Ureter (tissue), 1 donor: ENCODE results near the gene SNAP23. TPM values are rescaled to one million over a fixed set of nuclear protein-coding genes. Genes with fewer than 3 reads are reported as not detected.

ENCODE experiments used
- DNase-seq: peaks from one replicate; pipeline ENCODE4 v3.0.0-alpha.2; 2020; ENCODE audit warnings: low spot score
- total RNA-seq: library from RNA; stranded (reverse); gene quantifications from one replicate; pipeline ENCODE4 v1.2.4, GENCODE V29; 2023
- donor health status: DM: yes; HTN: yes; CAD: no.

The SNAP23 gene
- total RNA-seq = 68.6 TPM

DNA sequence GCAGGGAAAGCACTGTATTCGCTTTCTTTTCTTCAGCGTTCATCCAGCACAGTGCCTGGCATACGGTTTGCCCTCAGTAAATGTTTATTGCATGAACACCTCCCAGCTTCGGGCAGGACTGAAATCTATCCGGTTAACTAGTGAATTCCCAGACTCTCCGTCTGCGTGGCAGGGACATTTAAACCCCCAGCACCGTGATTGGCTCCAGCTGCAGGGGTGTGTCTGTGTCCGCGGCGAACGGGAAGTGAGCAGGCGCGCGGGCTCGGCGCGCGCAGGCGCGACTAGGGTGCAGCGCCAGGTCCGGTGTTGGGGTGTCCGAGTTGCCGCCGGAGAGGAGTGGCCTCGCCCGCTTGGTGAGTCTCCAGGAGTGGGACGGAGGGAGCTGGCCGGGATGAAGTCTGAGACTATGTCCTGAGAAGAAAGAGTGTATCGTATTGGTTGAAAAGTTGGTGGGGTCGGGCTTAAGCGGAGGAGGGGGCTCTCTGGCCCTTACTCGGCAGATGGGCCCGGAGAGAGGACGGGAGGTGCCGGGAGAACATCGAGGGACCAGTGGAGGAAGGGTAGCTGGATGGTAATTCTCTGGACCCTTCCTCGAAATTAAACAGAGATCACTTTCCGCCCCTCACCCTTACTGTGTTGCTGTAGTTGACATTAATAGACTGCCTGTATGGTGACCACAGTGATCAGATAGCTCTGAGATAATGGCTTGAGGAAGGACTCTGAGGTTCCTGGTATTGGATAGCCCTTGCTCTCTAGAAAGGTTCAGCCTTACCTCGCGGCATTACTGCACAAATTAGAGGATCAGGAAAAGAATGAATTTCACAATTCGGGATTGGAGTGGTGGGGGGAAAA is at the start of gene SNAP23:
TSS of gene SNAP23 (plus strand) at position 274 of the 852 bp plus-strand sequence. CDS start 16,213 bp downstream, outside the sequence.
- DNase-seq = peak; percentile 94

DNA sequence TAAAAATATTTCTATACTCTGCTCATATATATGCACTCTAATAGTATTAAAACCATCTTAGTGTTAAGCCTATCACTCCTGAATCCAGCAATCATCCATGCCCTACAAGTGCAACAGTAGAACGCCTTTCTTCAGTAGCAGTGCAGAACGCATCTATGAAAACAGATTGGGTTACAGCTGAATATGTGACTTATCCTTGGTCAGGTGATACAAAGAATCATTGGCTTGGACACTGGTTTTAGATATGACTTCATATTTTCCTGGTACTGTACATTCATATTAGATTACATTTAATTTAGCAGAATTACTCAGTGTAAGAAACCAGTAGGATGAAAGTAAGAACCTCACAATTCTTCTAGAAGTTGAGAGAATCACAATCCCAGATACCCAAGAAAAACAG is 47.8 kb upstream of the SNAP23 start:
- DNase-seq = no peak

DNA sequence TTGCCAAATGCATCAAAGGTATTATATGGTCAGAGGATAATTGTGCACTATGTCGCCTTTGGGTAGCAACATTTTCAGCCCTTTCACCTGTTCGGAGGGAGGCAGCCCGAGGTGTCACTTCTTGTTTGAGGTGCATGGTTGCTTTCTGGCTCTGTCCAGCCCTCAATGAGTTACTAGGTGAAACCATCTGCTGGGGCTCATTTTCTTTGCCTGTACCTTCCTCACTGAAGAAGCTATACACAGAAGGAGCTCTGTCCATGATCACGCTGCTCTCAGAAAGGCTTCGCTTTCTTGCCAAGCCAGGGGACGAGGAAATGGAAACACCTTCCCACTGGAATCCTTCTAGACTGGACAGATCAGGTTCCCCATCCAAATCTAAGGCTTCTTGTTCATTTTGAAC is 47.2 kb upstream of the SNAP23 start:
- DNase-seq = no peak

DNA sequence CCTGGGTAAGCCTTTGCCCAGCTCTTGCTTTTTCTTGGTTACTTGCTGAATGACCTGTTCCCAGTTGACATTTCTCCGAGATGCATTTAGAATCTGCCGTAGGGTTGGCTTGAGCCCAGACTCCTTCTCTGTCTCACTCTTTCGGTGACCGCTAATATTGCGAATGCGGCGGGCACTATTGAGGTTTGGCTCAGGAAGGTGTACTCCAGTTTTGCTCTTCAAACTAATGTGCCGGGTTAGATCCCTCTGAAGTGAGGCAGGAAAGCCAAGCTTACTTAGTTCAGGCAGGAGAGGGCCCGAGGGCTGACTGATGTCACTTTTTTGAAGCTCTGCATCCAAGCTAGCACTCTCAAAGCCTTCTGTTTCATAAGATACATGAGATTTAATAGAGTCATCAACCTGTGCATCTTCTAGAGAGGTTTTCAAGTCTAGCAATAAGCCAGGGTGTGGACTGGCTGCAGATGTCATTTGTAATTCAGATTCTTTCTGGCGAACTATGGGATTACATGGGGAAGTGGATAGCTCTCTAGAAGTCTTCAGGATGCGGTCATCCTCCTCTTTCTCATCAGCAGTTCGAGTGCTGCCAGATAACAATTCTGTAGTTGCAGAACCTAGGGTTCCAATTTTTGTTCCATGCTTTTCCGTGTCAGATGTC is 45.5 kb upstream of the SNAP23 start:
- no peak for DNase-seq

DNA sequence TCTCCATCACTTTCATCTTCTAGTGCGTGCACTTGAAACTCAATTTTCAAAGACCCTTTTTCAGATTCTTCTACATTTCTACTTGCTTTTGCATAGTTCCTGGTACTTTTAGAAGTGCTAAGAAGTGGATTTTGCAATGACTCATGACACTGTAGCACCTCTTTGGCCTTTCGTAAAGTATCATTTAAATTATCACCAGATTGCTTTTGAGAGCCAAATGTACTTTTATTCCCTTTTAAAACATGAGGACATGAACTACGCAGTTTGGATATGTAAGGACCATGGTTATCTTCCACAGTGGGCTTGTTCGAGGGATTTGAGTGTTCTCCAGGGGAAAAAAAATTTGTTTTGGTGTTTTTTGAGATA is 45.0 kb upstream of the SNAP23 start:
- no peak for DNase-seq

DNA sequence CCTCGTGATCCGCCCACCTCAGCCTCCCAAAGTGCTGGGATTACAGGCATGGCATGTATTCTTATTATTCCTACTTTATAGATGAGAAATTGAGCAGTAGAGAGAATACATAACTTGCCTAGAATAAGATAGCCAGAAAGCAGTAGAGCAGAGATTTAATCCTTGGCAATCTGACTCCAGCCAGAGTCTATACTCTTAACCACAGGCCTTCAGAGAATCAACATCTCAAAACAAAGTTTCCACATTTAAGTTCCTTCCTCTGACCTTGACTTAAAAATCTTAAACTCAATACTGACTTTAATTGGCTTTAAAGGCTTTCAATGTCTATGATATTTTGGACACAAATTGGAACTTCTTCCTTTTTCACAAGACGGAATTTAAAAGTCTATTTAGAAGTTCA is 41.6 kb upstream of the SNAP23 start:
- no peak for DNase-seq

DNA sequence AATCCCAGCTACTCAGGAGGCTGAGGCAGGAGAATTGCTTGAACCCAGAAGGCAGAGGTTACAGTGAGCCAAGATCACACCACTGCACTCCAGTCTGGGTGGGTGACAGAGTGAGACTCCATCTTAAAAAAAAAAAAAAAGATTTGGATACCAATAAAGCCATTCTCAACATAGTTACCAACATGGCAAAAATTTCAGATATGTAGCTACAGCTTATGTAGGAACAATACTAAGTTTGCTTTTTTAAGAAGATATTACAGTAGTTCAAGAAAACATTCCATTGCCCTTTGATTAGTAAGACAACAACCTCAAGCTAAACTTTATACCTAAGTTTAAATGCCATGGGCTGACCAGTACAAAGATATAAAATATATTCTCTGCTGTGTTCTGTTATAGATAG is 38.9 kb upstream of the SNAP23 start:
- DNase-seq = no peak

DNA sequence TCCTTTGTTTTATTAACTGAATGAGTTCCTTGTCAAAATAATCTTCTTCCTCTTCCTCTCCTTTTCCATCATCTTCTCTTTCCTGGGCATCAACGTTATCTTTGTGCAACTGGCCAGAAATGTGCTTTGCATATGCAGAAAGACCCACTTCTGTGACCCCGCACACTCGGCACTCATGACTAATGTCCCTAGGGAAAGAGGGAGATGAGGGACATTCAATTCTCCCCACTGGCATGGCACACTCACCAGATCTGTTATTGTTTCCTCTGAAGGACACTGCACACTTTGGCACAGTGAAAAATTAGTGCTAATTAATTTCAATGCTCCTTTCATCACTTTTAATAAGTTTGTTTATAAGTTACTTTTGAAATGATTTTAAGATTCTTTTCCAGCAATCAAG is 38.5 kb upstream of the SNAP23 start:
- DNase-seq = no peak

DNA sequence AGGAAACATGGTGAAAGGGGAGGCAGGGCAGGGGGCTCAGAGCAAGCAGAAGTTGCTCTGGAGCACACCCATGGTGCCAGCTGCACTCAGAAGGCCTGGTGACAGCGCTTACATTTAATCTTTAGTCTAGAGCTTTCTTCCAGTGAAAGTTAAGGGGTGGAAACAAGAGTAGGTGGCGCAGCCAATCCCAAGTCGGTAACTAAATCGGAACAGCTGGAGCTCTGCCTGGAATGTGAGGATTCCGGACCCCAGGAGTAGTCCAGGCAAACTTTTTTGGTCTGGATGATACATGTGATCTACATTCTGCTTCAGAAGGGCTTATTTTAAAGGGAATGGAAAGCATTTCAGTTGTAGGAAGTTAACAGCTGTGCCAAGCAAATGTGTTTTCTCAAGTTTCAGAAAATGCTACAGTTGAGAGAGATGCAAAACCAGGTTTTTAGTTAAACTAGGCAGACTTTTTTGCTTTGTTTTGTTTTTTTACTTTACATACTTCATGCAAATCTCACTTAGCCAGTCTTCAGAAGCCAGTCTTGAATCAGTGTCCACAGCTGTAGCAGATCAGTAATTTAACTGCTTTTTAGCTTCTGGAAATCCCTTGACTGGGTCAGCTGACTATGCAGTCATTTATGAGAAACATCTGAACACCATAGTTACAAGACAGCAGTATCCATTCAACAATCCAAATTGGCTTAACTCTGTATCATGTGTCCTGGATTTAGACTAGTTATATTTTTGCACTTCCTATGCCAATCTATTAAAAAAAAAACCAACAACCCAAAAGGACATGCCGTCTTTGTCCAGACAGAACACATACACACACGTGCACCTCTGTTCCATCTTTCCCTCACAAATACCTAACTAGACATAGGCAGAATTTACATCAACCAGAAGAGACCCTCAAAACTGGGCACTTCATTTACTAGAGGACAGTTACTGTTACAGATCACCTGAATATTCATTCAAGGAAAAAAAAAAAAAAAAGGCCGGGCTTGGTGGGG is 37.7 kb upstream of the SNAP23 start:
- DNase-seq = peak; percentile 70

DNA sequence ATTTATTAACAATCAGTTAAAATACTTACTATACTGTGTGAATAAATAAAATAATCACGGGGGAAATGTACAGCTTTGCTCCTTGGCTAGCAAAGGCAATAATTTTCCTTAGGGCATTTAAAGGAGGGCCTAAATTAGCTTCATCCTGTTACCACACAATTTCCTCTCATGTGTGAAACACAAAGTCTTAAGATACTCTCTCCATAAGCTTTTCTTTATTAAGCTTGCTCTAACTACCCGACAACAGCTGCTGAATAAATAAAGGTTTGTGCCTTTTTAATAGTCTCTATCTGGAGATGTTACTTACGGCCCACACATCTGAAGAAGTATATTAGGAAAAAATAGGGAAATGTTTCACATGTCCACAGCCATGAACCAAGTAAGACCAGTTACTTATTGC is 34.2 kb upstream of the SNAP23 start:
- DNase-seq = no peak

DNA sequence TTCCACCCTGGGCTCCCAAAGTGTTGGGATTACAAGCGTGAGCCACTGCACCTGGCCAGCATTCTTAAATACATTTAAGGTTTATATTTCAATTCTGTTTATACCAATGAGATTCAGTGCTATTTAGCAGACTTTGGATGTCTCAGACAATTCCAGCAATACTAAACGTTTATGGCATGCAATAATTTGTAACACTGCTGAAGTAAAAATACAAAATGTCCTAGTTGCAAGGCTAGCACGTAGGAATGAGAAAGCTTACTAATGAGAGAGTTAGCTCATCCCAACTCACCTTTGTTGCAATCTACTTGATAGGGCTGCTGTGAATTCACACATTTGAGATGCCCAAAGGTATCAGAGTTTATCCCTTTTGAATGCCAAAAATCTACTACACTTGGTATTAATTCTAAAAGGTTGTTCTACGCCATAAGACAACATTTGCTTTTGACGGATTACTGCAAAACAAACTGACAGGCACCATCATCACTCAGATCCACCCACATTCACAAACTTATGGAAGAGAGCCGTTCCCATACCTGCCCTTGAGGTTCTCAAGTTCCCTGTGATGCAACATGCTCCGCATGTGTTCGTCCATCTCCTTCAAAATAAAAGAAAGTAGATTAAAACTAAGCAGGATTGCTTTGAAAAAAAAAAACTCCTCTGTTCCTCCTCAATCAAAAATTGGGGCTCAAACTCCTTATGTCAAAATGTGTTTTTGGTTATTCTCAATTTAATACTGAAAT is 29.7 kb upstream of the SNAP23 start:
- no peak for DNase-seq

DNA sequence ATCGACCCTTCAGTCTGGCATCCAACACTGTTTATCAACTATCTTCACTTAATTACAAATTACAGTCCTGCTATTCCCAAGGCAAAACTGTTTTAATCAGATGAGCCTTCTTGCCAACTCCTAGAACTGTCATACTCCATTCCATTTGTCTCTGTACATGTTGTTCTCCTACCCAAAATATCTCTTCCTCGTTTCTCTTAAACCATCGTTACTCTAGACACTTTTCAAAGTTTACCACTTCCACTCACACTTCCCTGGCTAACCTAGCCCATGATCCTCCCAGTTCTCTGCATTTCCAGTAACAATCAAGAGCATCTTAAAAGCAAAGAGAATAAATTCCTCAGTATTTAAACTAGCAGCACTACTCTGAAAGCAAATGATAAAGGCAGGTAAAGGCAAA is 24.4 kb upstream of the SNAP23 start:
- no peak for DNase-seq

DNA sequence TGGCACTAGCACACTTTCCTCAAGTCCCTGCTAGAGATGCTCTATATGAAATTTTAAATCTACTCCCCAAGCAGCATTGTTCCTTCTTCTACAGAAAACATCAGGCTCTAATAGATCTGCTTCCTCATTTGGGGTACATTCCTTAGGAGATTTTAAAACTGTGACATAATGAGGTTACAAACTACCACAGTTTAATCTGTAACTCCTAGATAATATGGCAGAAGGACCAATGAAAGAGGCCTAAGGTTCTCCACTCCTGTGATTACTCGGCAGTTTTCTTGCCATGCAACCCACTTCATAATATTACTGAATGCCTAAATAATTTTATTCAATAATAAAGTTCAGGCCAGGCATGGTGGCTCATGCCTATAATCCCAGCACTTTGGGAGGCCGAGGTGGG is 20.6 kb upstream of the SNAP23 start:
- DNase-seq = no peak

DNA sequence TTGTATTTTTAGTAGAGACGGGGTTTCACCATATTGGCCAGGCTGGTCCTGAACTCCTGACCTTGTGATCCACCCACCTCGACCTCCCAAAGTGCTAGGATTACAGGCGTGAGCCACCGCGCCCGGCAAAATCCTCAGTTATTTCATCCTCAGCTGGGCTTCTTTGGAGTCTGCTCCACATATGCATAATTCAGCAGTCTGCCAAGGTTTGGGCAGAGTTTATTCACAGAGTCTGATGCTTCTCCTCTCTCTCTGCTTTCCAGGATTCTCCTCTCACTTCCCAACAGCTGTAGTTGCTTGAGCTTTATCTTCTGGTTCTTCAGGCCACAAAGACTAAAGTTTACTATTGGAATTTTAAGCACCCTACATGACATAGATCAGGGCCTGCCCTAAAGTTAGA is 12.7 kb upstream of the SNAP23 start:
- DNase-seq = no peak

DNA sequence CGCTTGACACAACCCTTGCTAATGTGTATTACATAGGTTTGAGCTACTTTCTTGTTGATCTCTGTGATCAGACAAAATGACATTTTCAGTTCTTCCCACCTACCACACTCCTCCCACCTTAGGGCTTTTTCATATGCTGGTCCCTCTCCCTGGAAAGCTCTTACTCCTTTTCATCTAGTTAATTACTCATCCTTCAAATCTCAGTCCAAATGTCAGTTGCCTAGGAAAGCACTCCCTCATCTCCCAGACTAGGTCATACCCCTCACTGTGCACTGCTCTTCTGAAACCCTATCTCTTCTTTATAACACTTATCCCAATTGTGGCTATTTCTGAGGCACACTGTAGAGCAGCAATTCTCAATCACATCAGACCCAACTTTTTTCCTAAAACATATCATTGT is 11.8 kb upstream of the SNAP23 start:
- DNase-seq = no peak

DNA sequence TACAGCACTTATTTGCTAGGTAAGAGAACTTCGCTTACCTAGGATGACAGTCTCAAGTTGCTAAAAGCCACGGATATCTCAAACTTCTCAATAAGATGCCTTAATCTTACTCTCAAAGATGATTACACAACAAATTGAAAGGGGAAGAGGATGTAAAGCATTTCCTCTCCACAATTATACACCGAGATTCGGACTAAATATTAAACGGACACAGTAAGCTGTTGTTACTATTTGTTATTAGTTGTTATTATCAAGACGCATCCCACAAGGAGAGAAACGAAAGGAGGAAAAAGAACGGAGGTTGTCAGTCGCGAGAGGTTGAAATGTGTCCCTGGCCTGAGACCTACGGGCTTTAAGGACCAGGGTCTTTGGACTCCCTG is 5.2 kb upstream of the SNAP23 start:
- no peak for DNase-seq

DNA sequence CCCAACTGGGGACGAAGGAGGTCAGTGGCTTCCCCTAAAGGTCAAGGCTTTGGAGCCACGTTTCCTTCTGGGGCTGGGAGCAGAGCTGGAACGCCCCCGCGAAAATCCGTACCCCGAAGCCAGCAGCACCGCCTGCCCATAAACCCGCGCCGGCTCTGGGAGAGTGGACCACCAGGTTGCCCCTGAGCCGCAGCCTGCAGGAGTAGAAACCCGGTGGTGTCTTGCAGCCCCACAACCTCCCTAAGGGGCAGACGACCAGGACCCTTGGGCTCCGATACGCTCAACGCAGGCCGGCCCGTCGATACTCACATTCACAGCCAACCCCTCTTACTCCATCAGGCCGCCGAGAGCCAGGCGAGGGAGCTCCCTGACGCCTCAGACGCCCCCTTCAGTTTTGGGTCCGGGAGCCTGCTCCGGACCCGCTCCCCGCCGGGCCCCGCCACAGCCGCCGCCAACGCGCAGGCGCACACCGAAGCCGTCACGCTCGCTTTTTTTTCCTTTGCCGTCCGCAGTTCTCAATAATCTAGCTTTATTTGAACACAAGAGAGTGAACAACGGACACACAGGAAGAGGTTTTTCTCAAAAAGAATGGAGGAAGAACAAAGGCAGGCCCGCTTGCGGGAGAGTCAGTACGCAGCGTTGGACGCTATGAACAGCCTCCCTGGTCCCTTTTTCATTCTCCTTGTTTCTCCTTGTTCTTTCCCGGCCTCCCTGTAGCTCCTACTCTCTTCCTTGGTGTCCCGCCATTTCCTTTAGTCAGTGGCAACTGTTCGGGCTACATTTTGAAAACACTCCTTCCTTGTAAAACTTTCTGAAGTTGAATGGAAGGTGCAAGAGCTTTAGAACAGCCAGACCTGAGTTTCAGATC is 4.5 kb upstream of the SNAP23 start, which contains the start of gene ZNF106:
TSS of gene ZNF106 (minus strand) at position 471 of the 868 bp plus-strand sequence. CDS start 18,852 bp downstream, outside the sequence.
- DNase-seq = peak; percentile 89

DNA sequence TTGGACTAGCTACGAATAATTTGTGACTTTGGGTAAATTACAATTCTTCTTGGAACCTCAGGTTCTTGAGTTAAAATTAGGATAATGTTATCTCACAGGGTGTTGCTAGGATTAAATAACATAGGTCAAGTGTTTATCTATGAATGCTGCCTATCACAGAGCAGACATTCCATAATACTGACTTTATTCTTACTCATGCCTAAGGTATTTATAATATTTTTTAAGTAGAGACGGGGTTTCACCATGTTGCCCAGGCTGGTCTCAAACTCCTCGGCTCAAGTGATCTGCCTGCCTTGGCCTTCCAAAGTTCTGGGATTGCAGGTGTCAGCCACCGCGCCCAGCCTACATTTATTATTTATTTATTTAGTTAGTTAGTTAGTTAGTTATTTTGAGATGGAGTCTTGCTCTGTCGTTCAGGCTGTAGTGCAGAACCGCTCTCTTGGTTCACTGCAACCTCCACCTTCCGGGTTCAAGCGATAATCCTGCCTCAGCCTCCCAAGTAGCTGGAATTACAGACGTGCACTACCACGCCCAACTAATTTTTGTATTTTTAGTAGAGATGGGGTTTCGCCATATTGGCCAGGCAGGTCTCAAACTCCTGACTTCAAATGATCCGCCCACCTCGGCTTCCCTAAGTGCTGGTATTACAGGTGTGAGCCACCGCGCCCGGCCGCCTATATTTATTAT is 3.8 kb upstream of the SNAP23 start:
- no peak for DNase-seq

DNA sequence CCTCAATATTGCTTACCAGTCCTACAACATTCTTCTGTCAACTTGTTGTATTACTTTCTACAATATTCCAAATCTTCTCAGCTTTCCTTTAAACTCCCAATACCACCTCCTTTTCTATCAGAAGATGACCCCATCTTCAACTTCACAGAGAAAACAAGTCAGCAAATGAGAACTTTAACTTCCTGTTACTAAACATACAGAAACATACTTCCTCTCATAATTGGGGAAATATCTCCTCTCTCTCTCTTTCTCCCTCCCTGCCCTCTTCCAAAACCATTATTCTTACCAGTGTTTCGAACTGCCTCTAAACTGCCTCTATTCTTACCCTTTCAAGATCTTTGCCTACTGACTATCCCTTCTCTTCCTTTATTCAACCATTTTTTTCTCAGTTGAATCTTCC is 1.8 kb upstream of the SNAP23 start:
- DNase-seq = no peak

DNA sequence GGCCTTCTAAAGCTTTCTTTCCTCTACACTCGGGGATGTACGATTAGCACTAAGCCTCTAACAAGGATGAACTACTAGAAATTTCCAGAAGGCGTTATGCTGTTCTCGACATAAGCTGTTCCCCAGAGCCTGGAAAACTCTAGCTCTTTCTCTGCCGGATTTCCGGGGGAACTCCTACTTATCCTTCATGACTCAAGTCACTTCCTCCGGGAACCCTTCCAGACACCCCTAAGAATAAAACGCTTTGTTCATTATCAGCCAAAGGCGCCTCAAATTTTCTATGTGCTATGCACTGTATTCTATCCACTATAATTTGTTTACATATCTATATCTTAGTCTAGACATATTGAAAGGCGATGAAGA is 455 bp upstream of the SNAP23 start:
- peak; percentile 53 for DNase-seq
